Fibroblast of lung (primary cell): ENCODE measurements around the gene PDSS2.

Experiments
- CTCF ChIP-seq, 2 donors: IDR thresholded peaks in 1 of 2; conservative IDR thresholded peaks in 1 of 2; 1 replicate in 1 of 2; 2 replicates in 1 of 2; pipeline ENCODE4 v1.5.1; 2011 to 2012; ENCODE audit warnings: low read length in 2 of 2, control low read depth in 1 of 2, inconsistent platforms in 1 of 2, low read depth in 1 of 2, mild to moderate bottlenecking in 1 of 2
- EZH2 ChIP-seq: IDR thresholded peaks from 2 replicates; pipeline ENCODE4 v1.5.1; 2012; ENCODE audit warnings: low read length, control low read depth, mild to moderate bottlenecking; ENCODE audit errors: missing control alignments

GRCh38 chr6:107390685-107391435 lies 68.5 kb downstream of the PDSS2 start:
- TF ChIP-seq CTCF (conservative IDR thresholded peaks at IDR 0.05 in 1 of 2, IDR thresholded peaks at IDR 0.05 in 1 of 2; ENCODE audit: low read depth in 1 of 2, low read length in 2 of 2) (no peak), EZH2 (no peak)
